ENCODE data around the gene HMGCR. TPM values are rescaled to one million over a fixed set of nuclear protein-coding genes. Genes with fewer than 3 reads are reported as not detected.
"Not testable (repeated sequence)": the region's sequence is repeated elsewhere in the genome, so short reads cannot be mapped to it uniquely, and the experiment has no call there.

Gene HMGCR
- total RNA-seq, 2 experiments from 2014 or later = 42.6 to 124 TPM

DNA sequence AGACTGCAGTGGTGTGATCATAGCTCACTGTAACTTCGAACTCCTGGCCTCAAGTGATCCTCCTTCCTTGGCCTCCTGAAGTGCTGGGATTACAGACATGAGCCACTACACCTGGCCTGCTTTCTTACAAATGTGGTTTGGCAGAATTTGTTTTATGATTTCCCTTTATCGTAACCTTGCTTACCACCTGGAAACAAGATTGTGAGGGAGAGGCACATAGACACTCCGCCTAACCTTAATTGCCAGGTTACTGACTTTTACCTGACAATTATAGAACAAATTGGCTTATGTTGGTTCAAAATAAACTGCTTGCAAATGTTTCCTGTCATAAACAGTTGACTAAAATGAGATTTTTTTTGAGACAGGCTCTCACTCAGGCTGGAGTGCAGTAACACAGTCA, 26.8 kb upstream of the HMGCR start:
- Histone ChIP-seq H3K36me3 (ENCODE audit: insufficient read depth, low read length) (no peaks in the 10 kb centered on the region), H2AFZ (ENCODE audit: low read length) (no peak overlapping the region), H3K27ac (ENCODE audit: low read depth, low read length, poor library complexity, severe bottlenecking) (no peak overlapping the region), H4K20me1 (ENCODE audit: insufficient read depth, low read length) (no peaks in the 10 kb centered on the region), H3K9me3 (ENCODE audit: low read length) (no peaks in the 10 kb centered on the region), H3K4me1 (ENCODE audit: insufficient read depth, low read length, poor library complexity, severe bottlenecking) (no peaks in the 10 kb centered on the region), H3K79me2 (ENCODE audit: insufficient read depth, low read depth, low read length) (no peaks in the 10 kb centered on the region), H3K9me2 (ENCODE audit: insufficient read depth, low read length) (no peaks in the 10 kb centered on the region), H3K4me2 (ENCODE audit: low read length) (no peak overlapping the region), H3K4me3 (ENCODE audit: low read depth, low read length, poor library complexity, severe bottlenecking) (no peak overlapping the region)
- intact Hi-C loops (cut with micrococcal nuclease; ENCODE audit: unreplicated experiment) = no loop called here
- no peak for DNase-seq (ENCODE audit: low spot score)
- no TSS peak for BruUV-seq (replicated peaks)
- TF ChIP-seq, protein P1, sequence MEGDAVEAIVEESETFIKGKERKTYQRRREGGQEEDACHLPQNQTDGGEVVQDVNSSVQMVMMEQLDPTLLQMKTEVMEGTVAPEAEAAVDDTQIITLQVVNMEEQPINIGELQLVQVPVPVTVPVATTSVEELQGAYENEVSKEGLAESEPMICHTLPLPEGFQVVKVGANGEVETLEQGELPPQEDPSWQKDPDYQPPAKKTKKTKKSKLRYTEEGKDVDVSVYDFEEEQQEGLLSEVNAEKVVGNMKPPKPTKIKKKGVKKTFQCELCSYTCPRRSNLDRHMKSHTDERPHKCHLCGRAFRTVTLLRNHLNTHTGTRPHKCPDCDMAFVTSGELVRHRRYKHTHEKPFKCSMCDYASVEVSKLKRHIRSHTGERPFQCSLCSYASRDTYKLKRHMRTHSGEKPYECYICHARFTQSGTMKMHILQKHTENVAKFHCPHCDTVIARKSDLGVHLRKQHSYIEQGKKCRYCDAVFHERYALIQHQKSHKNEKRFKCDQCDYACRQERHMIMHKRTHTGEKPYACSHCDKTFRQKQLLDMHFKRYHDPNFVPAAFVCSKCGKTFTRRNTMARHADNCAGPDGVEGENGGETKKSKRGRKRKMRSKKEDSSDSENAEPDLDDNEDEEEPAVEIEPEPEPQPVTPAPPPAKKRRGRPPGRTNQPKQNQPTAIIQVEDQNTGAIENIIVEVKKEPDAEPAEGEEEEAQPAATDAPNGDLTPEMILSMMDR (conservative IDR thresholded peaks at IDR 0.05; ENCODE audit: low read length) = no peak
- TF ChIP-seq EZH2phosphoT487 (IDR thresholded peaks at IDR 0.05; ENCODE audit: borderline replicate concordance, low read depth, low read length) = no peak
- ChIA-PET POLR2A (interaction anchor here (0.8 kb wide), 1 partner anchor 1043 kb away, joined by 3 read pairs; no protein-coding TSS in a partner anchor), CTCF (ENCODE audit: unreplicated experiment) (no interaction called here)

DNA sequence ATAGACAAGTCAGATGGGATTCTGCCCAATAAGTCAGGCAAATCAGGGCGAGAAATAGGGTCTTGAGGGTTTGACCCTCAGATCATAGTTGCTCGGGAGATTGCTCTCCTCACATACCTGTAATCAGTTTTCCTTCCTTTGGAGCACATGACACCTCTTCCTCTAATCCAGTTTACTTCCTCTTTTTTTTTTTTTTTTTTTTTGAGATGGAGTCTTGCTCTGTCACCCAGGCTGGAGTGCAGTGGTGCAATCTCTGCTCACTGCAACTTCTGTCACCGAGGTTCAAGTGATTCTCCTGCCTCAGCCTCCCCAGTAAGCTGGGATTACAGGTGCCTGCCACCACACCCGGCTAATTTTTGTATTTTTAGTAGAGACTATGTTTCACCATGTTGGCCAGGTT, 17.9 kb upstream of the HMGCR start:
- CTCF ChIA-PET (ENCODE audit: unreplicated experiment); DNase-seq (ENCODE audit: low spot score); H3K27ac ChIP-seq (ENCODE audit: low read depth, low read length, poor library complexity, severe bottlenecking); H3K9me3 ChIP-seq (ENCODE audit: low read length); H3K79me2 ChIP-seq (ENCODE audit: insufficient read depth, low read depth, low read length); H4K20me1 ChIP-seq (ENCODE audit: insufficient read depth, low read length); H2AFZ ChIP-seq (ENCODE audit: low read length); H3K4me1 ChIP-seq (ENCODE audit: insufficient read depth, low read length, poor library complexity, severe bottlenecking); H3K36me3 ChIP-seq (ENCODE audit: insufficient read depth, low read length); H3K4me3 ChIP-seq (ENCODE audit: low read depth, low read length, poor library complexity, severe bottlenecking); H3K9me2 ChIP-seq (ENCODE audit: insufficient read depth, low read length); intact Hi-C loops (cut with micrococcal nuclease; ENCODE audit: unreplicated experiment); BruUV-seq (replicated peaks); H3K4me2 ChIP-seq (ENCODE audit: low read length): not testable (repeated sequence)
- POLR2A ChIA-PET = interaction anchor here (0.8 to 1.1 kb wide), 2 partner anchors 10 to 33 kb away, joined by 3 read pairs; no protein-coding TSS in a partner anchor

DNA sequence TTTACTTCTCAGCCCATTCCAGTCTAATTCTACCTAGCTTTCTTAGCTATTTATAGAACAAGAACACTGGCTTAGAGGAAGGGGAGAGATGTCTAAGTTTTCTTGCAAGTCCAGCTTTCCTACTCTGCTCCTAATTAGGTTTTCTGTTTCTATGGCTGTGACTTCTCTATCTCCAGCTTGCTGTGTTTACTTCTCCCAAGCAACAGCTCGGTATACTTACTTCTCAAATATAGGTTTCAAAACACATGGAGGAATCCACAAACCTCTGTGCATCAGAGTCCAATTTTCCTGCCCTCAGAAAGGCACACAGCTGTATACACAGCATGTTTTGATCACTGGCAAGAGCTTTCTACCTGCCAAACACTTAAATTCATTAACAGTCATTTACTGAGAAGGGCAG, 17.4 kb upstream of the HMGCR start:
- H3K79me2 ChIP-seq (ENCODE audit: insufficient read depth, low read depth, low read length) = no peaks in the 10 kb centered on the region
- H3K4me2 ChIP-seq (ENCODE audit: low read length) = no peak overlapping the region
- H3K9me2 ChIP-seq (ENCODE audit: insufficient read depth, low read length) = no peaks in the 10 kb centered on the region
- no peaks in the 10 kb centered on the region for H3K4me1 ChIP-seq (ENCODE audit: insufficient read depth, low read length, poor library complexity, severe bottlenecking)
- TF ChIP-seq EZH2phosphoT487 (IDR thresholded peaks at IDR 0.05; ENCODE audit: borderline replicate concordance, low read depth, low read length) = no peak
- TF ChIP-seq, protein P1 (conservative IDR thresholded peaks at IDR 0.05; ENCODE audit: low read length) = no peak
- no peaks in the 10 kb centered on the region for H3K36me3 ChIP-seq (ENCODE audit: insufficient read depth, low read length)
- no TSS peak for BruUV-seq (replicated peaks)
- no peak overlapping the region for H3K4me3 ChIP-seq (ENCODE audit: low read depth, low read length, poor library complexity, severe bottlenecking)
- intact Hi-C loops (cut with micrococcal nuclease; ENCODE audit: unreplicated experiment) = no loop called here
- no peak overlapping the region for H3K27ac ChIP-seq (ENCODE audit: low read depth, low read length, poor library complexity, severe bottlenecking)
- H4K20me1 ChIP-seq (ENCODE audit: insufficient read depth, low read length) = no peaks in the 10 kb centered on the region
- CTCF ChIA-PET (ENCODE audit: unreplicated experiment) = no interaction called here
- no peaks in the 10 kb centered on the region for H3K9me3 ChIP-seq (ENCODE audit: low read length)
- no peak for DNase-seq (ENCODE audit: low spot score)
- POLR2A ChIA-PET = interaction anchor here (0.8 to 1.1 kb wide), 2 partner anchors 10 to 32 kb away, joined by 3 read pairs; no protein-coding TSS in a partner anchor
- H2AFZ ChIP-seq (ENCODE audit: low read length) = no peak overlapping the region
